GM12801 (cell line): Measurements from ENCODE around the gene BATF3.

Experiments
- CTCF ChIP-seq: IDR thresholded peaks from one replicate; pipeline ENCODE4 v1.5.1; 2011; ENCODE audit warnings: control low read depth; ENCODE audit not compliant: insufficient read length; ENCODE audit errors: extremely low read depth

BATF3 gene

GRCh38 chr1:212716161-212716560 is 16.5 kb upstream of the BATF3 start:
- no peak for TF ChIP-seq CTCF

GRCh38 chr1:212713465-212714136 is 14.0 kb upstream of the BATF3 start:
- TF ChIP-seq CTCF = no peak

- no peak for TF ChIP-seq CTCF
These were observed 13.0 kb upstream of the BATF3 start for GRCh38 chr1:212712451-212713303.

- no peak for TF ChIP-seq CTCF
These were observed 10.9 kb upstream of the BATF3 start for GRCh38 chr1:212710566-212710965.

- TF ChIP-seq CTCF = no peak
These were observed 4.4 kb upstream of the BATF3 start for GRCh38 chr1:212703991-212704564.

- TF ChIP-seq CTCF = no peak
These were observed 3.0 kb upstream of the BATF3 start for GRCh38 chr1:212702672-212703071.

- TF ChIP-seq CTCF = no peak
These were observed 2.3 kb upstream of the BATF3 start for GRCh38 chr1:212701910-212702309.
